ENCODE results near the gene ING4.

DNA sequence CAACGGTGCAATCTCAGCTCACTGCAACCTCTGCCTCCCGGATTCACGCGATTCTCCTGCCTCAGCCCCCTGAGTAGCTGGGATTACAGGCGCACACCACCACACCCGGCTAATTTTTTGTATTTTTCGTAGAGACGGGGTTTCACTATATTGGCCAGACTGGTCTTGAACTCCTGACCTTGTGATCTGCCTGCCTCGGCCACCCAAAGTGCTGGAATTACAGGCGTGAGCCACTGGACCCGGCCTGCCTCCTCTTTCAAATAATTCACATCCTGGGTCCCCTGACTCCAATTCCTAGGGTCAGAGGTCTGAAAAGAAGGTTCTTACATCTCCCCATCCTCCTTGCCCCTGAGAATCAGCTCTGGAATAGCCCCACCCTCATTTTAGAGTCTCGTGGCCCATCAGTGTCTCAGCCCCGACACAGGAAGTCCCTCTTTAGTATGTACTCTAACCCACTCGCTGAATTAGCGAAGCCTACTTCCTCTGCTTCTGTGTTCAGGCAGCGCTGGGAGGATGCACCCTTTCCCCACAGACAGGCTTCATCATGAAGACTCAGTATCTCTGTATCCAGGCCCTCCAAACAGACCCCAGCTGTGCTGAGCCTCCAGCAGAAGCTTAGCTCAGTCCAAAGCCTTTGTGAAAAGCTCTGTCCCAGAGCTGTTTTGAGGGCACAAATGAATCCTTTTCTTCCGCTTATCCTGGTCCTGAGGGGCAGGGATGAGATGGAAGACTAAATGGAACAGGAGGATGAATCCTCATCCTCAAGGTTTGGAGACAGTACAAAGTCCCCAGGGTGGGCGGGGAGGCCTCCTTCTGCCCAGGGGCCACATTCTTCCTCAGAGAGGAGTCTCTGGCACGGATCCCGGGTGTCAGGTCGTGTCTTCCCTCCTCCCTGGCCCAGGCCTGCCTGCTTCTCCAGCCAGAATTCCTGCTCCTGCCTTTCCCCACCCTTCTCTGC is 30.6 kb downstream of the ING4 start:
- TF ChIP-seq, protein P1, sequence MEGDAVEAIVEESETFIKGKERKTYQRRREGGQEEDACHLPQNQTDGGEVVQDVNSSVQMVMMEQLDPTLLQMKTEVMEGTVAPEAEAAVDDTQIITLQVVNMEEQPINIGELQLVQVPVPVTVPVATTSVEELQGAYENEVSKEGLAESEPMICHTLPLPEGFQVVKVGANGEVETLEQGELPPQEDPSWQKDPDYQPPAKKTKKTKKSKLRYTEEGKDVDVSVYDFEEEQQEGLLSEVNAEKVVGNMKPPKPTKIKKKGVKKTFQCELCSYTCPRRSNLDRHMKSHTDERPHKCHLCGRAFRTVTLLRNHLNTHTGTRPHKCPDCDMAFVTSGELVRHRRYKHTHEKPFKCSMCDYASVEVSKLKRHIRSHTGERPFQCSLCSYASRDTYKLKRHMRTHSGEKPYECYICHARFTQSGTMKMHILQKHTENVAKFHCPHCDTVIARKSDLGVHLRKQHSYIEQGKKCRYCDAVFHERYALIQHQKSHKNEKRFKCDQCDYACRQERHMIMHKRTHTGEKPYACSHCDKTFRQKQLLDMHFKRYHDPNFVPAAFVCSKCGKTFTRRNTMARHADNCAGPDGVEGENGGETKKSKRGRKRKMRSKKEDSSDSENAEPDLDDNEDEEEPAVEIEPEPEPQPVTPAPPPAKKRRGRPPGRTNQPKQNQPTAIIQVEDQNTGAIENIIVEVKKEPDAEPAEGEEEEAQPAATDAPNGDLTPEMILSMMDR (conservative IDR thresholded peaks at IDR 0.05 in 1 of 2, IDR thresholded peaks at IDR 0.05 in 1 of 2; ENCODE audit: extremely low read depth in 1 of 2, insufficient read depth in 1 of 2, low read depth in 1 of 2, low read length in 2 of 2), result no peak
- no peak for TF ChIP-seq EZH2 (IDR thresholded peaks at IDR 0.05; ENCODE audit: borderline replicate concordance, low read length)

Measured in mammary epithelial cell (primary cell).